Natural killer cell (primary cell): ENCODE results near the gene RPL10L. TPM values are rescaled to one million over a fixed set of nuclear protein-coding genes. Genes with fewer than 3 reads are reported as not detected.

ENCODE experiments used
- ATAC-seq, 3 donors: fragments of 150-1000 bp in 2 of 3; fragments of 200-7000 bp in 1 of 3; cut with Tn5 transposase; 1 replicate in 1 of 3; 2 replicates in 2 of 3; pipeline ENCODE4 v1.10.0; 2021; ENCODE audit warnings: mild to moderate bottlenecking in 2 of 3, moderate library complexity in 2 of 3
- DNase-seq, 2 donors: peaks; one replicate each; pipeline versions ENCODE4 v3.0.0 to v3.0.0-alpha.2; 2013 to 2021; ENCODE audit warnings: mixed read lengths in 1 of 2
- H3K27ac ChIP-seq: one replicate; pipeline ENCODE4 v1.5.1; 2013; ENCODE audit warnings: mild to moderate bottlenecking, low read length
- H3K27me3 ChIP-seq: one replicate; pipeline ENCODE4 v1.6.1; 2013; ENCODE audit warnings: low read length; ENCODE audit not compliant: control insufficient read depth, insufficient read depth
- H3K36me3 ChIP-seq: one replicate; pipeline ENCODE4 v1.6.1; 2013; ENCODE audit warnings: low read length; ENCODE audit not compliant: control insufficient read depth, insufficient read depth
- H3K4me1 ChIP-seq: one replicate; pipeline ENCODE4 v1.6.1; 2013; ENCODE audit warnings: low read length; ENCODE audit not compliant: control insufficient read depth, insufficient read depth
- H3K4me3 ChIP-seq: one replicate; pipeline ENCODE4 v1.5.1; 2013; ENCODE audit warnings: low read length
- H3K9me3 ChIP-seq: one replicate; pipeline ENCODE4 v1.6.1; 2013; ENCODE audit warnings: low read length; ENCODE audit not compliant: control insufficient read depth, insufficient read depth
- H3K27ac Mint-ChIP-seq, 2 donors: one replicate each; pipeline ENCODE4 v1.8.0; 2022; ENCODE audit warnings: mild to moderate bottlenecking in 2 of 2, mixed read lengths in 2 of 2, moderate library complexity in 1 of 2
- H3K27me3 Mint-ChIP-seq, 2 donors: one replicate each; pipeline ENCODE4 v1.8.0; 2022; ENCODE audit warnings: low read depth in 2 of 2, mixed read lengths in 2 of 2
- H3K36me3 Mint-ChIP-seq: one replicate; pipeline ENCODE4 v1.8.0; 2022; ENCODE audit warnings: mixed read lengths
- H3K4me1 Mint-ChIP-seq, 2 donors: one replicate each; pipeline ENCODE4 v1.8.0; 2022; ENCODE audit warnings: mixed read lengths in 2 of 2
- H3K4me3 Mint-ChIP-seq: one replicate; pipeline ENCODE4 v1.8.0; 2022; ENCODE audit warnings: mild to moderate bottlenecking, moderate library complexity, mixed read lengths
- H3K9me3 Mint-ChIP-seq, 2 donors: one replicate each; pipeline ENCODE4 v1.8.0; 2022; ENCODE audit warnings: mixed read lengths in 2 of 2
- WGBS: methylation state at CpG from one replicate; pipeline ENCODE4 v1.1.7; 2013; ENCODE audit warnings: missing lambda C conversion rate; ENCODE audit not compliant: insufficient coverage; 5-methylcytosine and 5-hydroxymethylcytosine counted together
- intact Hi-C: fragments of 100-400 bp; cut with micrococcal nuclease; formaldehyde crosslinking; loops from one replicate; pipeline ENCODE4 v1.14.2; 2022
- total RNA-seq, 4 donors: library from RNA; stranded (reverse); fragments of 120-200 nt in 1 of 4; gene quantifications; one replicate each; pipeline versions ENCODE4 v1.2.3 to v1.2.4, GENCODE V29; 2013 to 2022
- TF ChIP-seq, protein P1 (sequence below): fragments of 200-600 bp; IDR thresholded peaks from one replicate; pipeline ENCODE4 v1.8.0; 2022; ENCODE audit warnings: antibody characterized with exemption

Gene RPL10L
- total RNA-seq, 3 donors from 2014 or later (not counting 1 experiment from before 2014, with no cell fraction given): not detected

GRCh38 chr14:46663382-46663781 lies 11.8 kb upstream of the RPL10L start:
- Mint-ChIP-seq H3K27me3 (no peaks in the 10 kb centered on the region), H3K27ac (no peak overlapping the region), H3K4me1 (no peaks in the 10 kb centered on the region), H3K9me3 (peaks cover 6 to 15% of the 10 kb centered on the region in 2 donors), H3K36me3 (peaks cover 7% of the 10 kb centered on the region), H3K4me3 (no peak overlapping the region)
- Histone ChIP-seq H3K27ac (no peak overlapping the region), H3K4me1 (no peaks in the 10 kb centered on the region), H3K4me3 (no peak overlapping the region), H3K36me3 (no peaks in the 10 kb centered on the region), H3K9me3 (peaks cover 8% of the 10 kb centered on the region), H3K27me3 (no peaks in the 10 kb centered on the region)
- ATAC-seq (no peak), DNase-seq (no peak)
- 67% methylated on average over 4 of the region's 4 CpGs for WGBS
- TF ChIP-seq, protein P1, sequence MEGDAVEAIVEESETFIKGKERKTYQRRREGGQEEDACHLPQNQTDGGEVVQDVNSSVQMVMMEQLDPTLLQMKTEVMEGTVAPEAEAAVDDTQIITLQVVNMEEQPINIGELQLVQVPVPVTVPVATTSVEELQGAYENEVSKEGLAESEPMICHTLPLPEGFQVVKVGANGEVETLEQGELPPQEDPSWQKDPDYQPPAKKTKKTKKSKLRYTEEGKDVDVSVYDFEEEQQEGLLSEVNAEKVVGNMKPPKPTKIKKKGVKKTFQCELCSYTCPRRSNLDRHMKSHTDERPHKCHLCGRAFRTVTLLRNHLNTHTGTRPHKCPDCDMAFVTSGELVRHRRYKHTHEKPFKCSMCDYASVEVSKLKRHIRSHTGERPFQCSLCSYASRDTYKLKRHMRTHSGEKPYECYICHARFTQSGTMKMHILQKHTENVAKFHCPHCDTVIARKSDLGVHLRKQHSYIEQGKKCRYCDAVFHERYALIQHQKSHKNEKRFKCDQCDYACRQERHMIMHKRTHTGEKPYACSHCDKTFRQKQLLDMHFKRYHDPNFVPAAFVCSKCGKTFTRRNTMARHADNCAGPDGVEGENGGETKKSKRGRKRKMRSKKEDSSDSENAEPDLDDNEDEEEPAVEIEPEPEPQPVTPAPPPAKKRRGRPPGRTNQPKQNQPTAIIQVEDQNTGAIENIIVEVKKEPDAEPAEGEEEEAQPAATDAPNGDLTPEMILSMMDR: no peak
- intact Hi-C loops: no loop called here

DNA sequence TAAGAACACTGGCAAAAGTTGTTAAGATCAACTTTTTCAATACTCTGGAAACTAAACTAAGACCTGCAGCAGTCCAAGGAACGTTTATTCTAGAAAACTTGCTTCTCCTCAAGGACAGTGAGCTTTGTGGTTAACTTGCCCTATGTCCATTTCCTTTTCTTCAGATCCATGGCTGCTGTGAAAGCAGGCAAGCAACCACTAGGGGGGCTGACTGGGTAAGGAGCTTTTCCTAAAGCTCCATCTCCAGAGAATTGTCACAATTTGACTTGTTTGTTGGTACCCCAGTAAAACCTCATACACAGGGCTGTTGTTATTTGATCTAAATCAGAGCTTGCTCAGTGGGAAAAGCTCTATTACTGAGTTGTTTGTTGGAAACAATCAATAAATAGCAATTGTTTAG lies 10.1 kb upstream of the RPL10L start:
- Mint-ChIP-seq H3K36me3 (peaks cover 7% of the 10 kb centered on the region), H3K4me3 (no peak overlapping the region), H3K4me1 (no peaks in the 10 kb centered on the region), H3K9me3 (peaks cover 4 to 11% of the 10 kb centered on the region in 2 donors), H3K27me3 (no peaks in the 10 kb centered on the region), H3K27ac (no peak overlapping the region)
- intact Hi-C loops: no loop called here
- 11% methylated on average over 1 of the region's 1 CpG for WGBS
- H3K27me3 ChIP-seq: no peaks in the 10 kb centered on the region
- TF ChIP-seq, protein P1: no peak
- H3K36me3 ChIP-seq: no peaks in the 10 kb centered on the region
- no peaks in the 10 kb centered on the region for H3K4me1 ChIP-seq
- no peak overlapping the region for H3K4me3 ChIP-seq
- no peak for ATAC-seq
- peaks cover 8% of the 10 kb centered on the region for H3K9me3 ChIP-seq
- no peak for DNase-seq
- no peak overlapping the region for H3K27ac ChIP-seq

DNA sequence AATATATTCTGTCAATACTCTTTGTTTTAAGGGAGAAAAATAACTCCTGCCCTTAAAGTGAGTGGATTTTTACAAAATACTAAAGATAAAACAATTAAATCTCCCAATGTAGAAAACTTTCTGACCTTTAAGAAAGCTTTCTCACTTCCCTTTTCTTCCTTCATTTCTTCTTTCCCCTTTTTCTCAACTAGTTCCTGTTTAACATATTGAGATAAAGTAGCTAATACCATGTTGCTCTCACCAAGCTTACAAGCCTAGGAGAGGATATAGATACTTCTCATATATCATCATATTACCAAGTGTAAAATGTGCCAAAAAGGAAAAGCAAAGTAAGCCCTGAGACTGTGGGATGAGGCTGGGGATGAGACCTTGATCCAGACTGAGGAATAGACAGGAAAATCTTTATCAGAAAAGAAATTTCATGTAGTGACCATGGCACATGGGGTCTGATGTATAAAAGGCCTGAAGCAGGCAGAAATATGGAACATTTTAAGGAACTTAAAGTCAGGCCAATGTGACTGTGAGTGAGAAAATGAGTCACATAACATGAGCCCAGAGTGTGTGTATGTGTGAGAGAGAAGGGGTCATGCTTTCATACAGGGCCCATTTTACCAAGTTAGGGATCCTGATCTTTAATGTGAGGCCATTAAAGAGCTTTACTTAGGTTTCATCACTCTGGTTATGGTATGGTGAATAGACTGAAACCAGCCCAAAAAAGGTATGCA lies 1.6 kb upstream of the RPL10L start:
- Histone ChIP-seq H3K36me3 (no peaks in the 10 kb centered on the region), H3K27me3 (no peaks in the 10 kb centered on the region), H3K9me3 (no peaks in the 10 kb centered on the region), H3K4me3 (no peak overlapping the region), H3K4me1 (no peaks in the 10 kb centered on the region), H3K27ac (no peak overlapping the region)
- TF ChIP-seq, protein P1: no peak
- intact Hi-C loops: no loop called here
- DNase-seq (no peak), ATAC-seq (no peak)
- Mint-ChIP-seq H3K9me3 (peaks cover 11 to 15% of the 10 kb centered on the region in 2 donors), H3K36me3 (no peaks in the 10 kb centered on the region), H3K4me1 (no peaks in the 10 kb centered on the region), H3K27ac (no peak overlapping the region), H3K4me3 (no peak overlapping the region), H3K27me3 (no peaks in the 10 kb centered on the region)

- TF ChIP-seq, protein P1: no peak
- ATAC-seq: no peak
- H3K27me3 Mint-ChIP-seq: no peaks in the 10 kb centered on the region
- Histone ChIP-seq H3K4me1 (no peaks in the 10 kb centered on the region), H3K27ac (no peak overlapping the region), H3K27me3 (no peaks in the 10 kb centered on the region), H3K36me3 (no peaks in the 10 kb centered on the region), H3K9me3 (no peaks in the 10 kb centered on the region), H3K4me3 (no peak overlapping the region)
- H3K9me3 Mint-ChIP-seq: peaks cover 7 to 23% of the 10 kb centered on the region in 2 donors
- no peaks in the 10 kb centered on the region for H3K36me3 Mint-ChIP-seq
- H3K4me1 Mint-ChIP-seq: no peaks in the 10 kb centered on the region
- no peak overlapping the region for H3K27ac Mint-ChIP-seq
- intact Hi-C loops: no loop called here
- DNase-seq: no peak
- no peak overlapping the region for H3K4me3 Mint-ChIP-seq
These were observed 4.8 kb downstream of the RPL10L start for GRCh38 chr14:46646796-46647195.
